K562 (cell line): ENCODE results near the gene ATAD3C. TPM values are rescaled to one million over a fixed set of nuclear protein-coding genes. Genes with fewer than 3 reads are reported as not detected.

Experiments used
- AFF1 ChIP-seq, 2 experiments: fragments of 450-650 bp; IDR thresholded peaks; 2 replicates each; pipeline ENCODE4 v1.6.1; 2018; ENCODE audit warnings: mild to moderate bottlenecking in 2 of 2, low read depth in 1 of 2; ENCODE audit not compliant: partially characterized antibody in 2 of 2
- BRCA1 ChIP-seq, 2 experiments: fragments of 450-650 bp in 1 of 2; sonication (generic) in 1 of 2; formaldehyde crosslinking in 1 of 2; IDR thresholded peaks; 2 replicates each; pipeline versions ENCODE4 v1.5.0 to v1.6.1; 2017 to 2020; ENCODE audit warnings: mild to moderate bottlenecking in 1 of 2, missing genetic modification reagents in 1 of 2
- CHD2 ChIP-seq: IDR thresholded peaks from 2 replicates; pipeline ENCODE4 v1.6.1; 2011; ENCODE audit warnings: low read depth, low read length
- DDX20 ChIP-seq: fragments of 450-650 bp; IDR thresholded peaks from 2 replicates; pipeline ENCODE4 v1.6.1; 2016; ENCODE audit warnings: missing genetic modification characterization, low read depth, mild to moderate bottlenecking, missing compliant biosample characterization, moderate library complexity
- FOXP1 ChIP-seq: sonication (generic); formaldehyde crosslinking; IDR thresholded peaks from 2 replicates; pipeline ENCODE4 v1.8.0; 2022; ENCODE audit warnings: mild to moderate bottlenecking, missing genetic modification reagents
- L3MBTL2 ChIP-seq: fragments of 450-650 bp; IDR thresholded peaks from 2 replicates; pipeline ENCODE4 v1.6.1; 2016; ENCODE audit warnings: mild to moderate bottlenecking, moderate library complexity
- MAFK ChIP-seq: IDR thresholded peaks from 2 replicates; pipeline ENCODE4 v1.6.1; 2011; ENCODE audit warnings: low read length, improper control_type of control experiment
- MEF2D ChIP-seq: conservative IDR thresholded peaks from 2 replicates; pipeline ENCODE4 v1.6.1; 2016; ENCODE audit warnings: low read depth, missing genetic modification characterization, missing compliant biosample characterization
- MYC ChIP-seq, 2 experiments: fragments of 250-450 bp in 1 of 2; sonication (Bioruptor Pico) in 1 of 2; IDR thresholded peaks; 2 replicates each; pipeline versions ENCODE4 v1.5.1 to v1.6.1; 2012 to 2021; ENCODE audit warnings: low read depth in 2 of 2, borderline replicate concordance in 1 of 2, improper control_type of control experiment in 1 of 2, low read length in 1 of 2, mild to moderate bottlenecking in 1 of 2, moderate library complexity in 1 of 2
- NRF1 ChIP-seq, 2 experiments: fragments of 450-650 bp; IDR thresholded peaks in 1 of 2; conservative IDR thresholded peaks in 1 of 2; 2 replicates each; pipeline ENCODE4 v1.6.1; 2014; ENCODE audit warnings: mild to moderate bottlenecking in 2 of 2
- POLR3G ChIP-seq: IDR thresholded peaks from 2 replicates; pipeline ENCODE4 v1.6.1; 2011; ENCODE audit not compliant: insufficient read length, insufficient replicate concordance; ENCODE audit errors: extremely low read depth
- RNF2 ChIP-seq: sonication (generic); IDR thresholded peaks from 2 replicates; pipeline ENCODE4 v1.6.1; 2016
- SAP30 ChIP-seq: fragments of 200-600 bp; sonication (generic); IDR thresholded peaks from 2 replicates; pipeline ENCODE4 v1.6.1; 2012; ENCODE audit warnings: borderline replicate concordance, low read depth, mild to moderate bottlenecking, moderate library complexity, low read length, control low read depth, inconsistent platforms; ENCODE audit not compliant: insufficient read depth, poor library complexity, severe bottlenecking
- SRF ChIP-seq, 2 experiments: fragments of 250-450, 450-650 bp in 1 of 2; sonication (Bioruptor Pico) in 1 of 2; sonication (generic) in 1 of 2; formaldehyde crosslinking; IDR thresholded peaks; 2 replicates each; pipeline versions ENCODE4 v1.5.0 to v1.5.1; 2020 to 2022; ENCODE audit warnings: mild to moderate bottlenecking in 1 of 2, missing genetic modification reagents in 1 of 2
- TGIF2 ChIP-seq: sonication (generic); formaldehyde crosslinking; IDR thresholded peaks from 2 replicates; pipeline ENCODE4 v1.8.1; 2022; ENCODE audit warnings: mild to moderate bottlenecking, missing genetic modification reagents, moderate library complexity
- ZBTB43 ChIP-seq: sonication (generic); formaldehyde crosslinking; IDR thresholded peaks from 2 replicates; pipeline ENCODE4 v1.8.0; 2023; ENCODE audit warnings: mild to moderate bottlenecking, missing genetic modification reagents
- ZKSCAN3 ChIP-seq: fragments of 250-450 bp; sonication (Bioruptor Pico); IDR thresholded peaks from 2 replicates; pipeline ENCODE4 v1.4.0; 2020
- ZNF124 ChIP-seq: sonication (generic); formaldehyde crosslinking; IDR thresholded peaks from 2 replicates; pipeline ENCODE4 v1.8.1; 2022; ENCODE audit warnings: missing genetic modification reagents
- polyA plus RNA-seq, 8 experiments: library from polyadenylated mRNA; depleted of rRNA in 4 of 8; stranded (reverse) in 5 of 8; unstranded in 3 of 8; fragments of >200 nt; fragmentation: Nextera tagmentation in 2 of 8; fragmentation: Illumina TruSeq in 1 of 8; extraction: Ambion mirVana in 2 of 8; extraction: Trizol in 1 of 8; gene quantifications; 2 replicates each; pipeline versions ENCODE4 v1.2.1 to v1.2.3, GENCODE V29; 2011 to 2014; ENCODE audit warnings: inconsistent platforms in 1 of 8, missing spikeins in 1 of 8
- total RNA-seq, 7 experiments: library from RNA; depleted of rRNA in 6 of 7; stranded (reverse); fragments of >200 nt in 6 of 7; fragmentation: Illumina TruSeq in 2 of 7; extraction: Trizol in 2 of 7; gene quantifications; 2 replicates each; pipeline versions ENCODE4 v1.2.1 to v1.2.3, GENCODE V29; 2011 to 2021; ENCODE audit warnings: low replicate concordance in 1 of 7

ATAD3C gene
- total and polyA plus RNA-seq, 9 of the 15 experiments (the other 6 are each of a cell fraction or from before 2014, with no cell fraction given): 0.03 to 0.18 TPM; not detected in 7

- TF ChIP-seq ZBTB43 (CRISPR knock-in tag) (no peak; the same call in 1 of the 2 replicates), ZNF124 (CRISPR knock-in tag) (no peak), ZKSCAN3 (CRISPR knock-in tag) (no peak), FOXP1 (CRISPR knock-in tag) (no peak), L3MBTL2 (peak; percentile 88), CHD2 (peak; percentile 98), SRF (CRISPR knock-in tag; IDR thresholded peaks at IDR 0.05) (peak in 1 of 2 experiments; percentile 82; a peak in 2 of 4 replicates), MYC (IDR thresholded peaks at IDR 0.05; ENCODE audit: low read depth, low read length) (peak; percentile 87), MYC (CRISPR knock-in tag; IDR thresholded peaks at IDR 0.05; ENCODE audit: borderline replicate concordance, low read depth) (peak; percentile 82; the same call in 1 of the 2 replicates), TGIF2 (CRISPR knock-in tag) (peak; percentile 91), NRF1 (conservative IDR thresholded peaks at IDR 0.05 in 1 of 2, IDR thresholded peaks at IDR 0.05 in 1 of 2) (peak; percentile 98), DDX20 (tag) (no peak), RNF2 (peak; percentile 78), POLR3G (no peak), MAFK (no peak; the same call in 1 of the 2 replicates), AFF1 (IDR thresholded peaks at IDR 0.05; ENCODE audit: low read depth in 1 of 2, partially characterized antibody in 2 of 2) (peak in 1 of 2 experiments; percentile 61), SAP30 (peak; percentile 86), MEF2D (tag) (no peak), BRCA1 (IDR thresholded peaks at IDR 0.05) (no peak), BRCA1 (CRISPR knock-in tag; IDR thresholded peaks at IDR 0.05) (no peak)
Observed at GRCh38 chr1:1511533-1512285, 62.2 kb downstream of the ATAD3C start, which contains the start of gene ATAD3A (continued).
